Pons (tissue), 1 donor: ENCODE data around the gene MAML2.

Experiments used
- DNase-seq: peaks from one replicate; pipeline ENCODE4 v3.0.0-alpha.2; 2016; ENCODE audit warnings: low spot score

The MAML2 gene

GRCh38 chr11:96213500-96213899 lies 129.5 kb downstream of the MAML2 start:
- no peak for DNase-seq

- DNase-seq: no peak
These were observed 131.6 kb downstream of the MAML2 start for GRCh38 chr11:96211436-96211835.

- peak; percentile 76 for DNase-seq
These were observed 135.2 kb downstream of the MAML2 start for GRCh38 chr11:96207459-96208449.

- DNase-seq: no peak
These were observed 136.0 kb downstream of the MAML2 start for GRCh38 chr11:96206955-96207354.

- DNase-seq: no peak
These were observed 137.6 kb downstream of the MAML2 start for GRCh38 chr11:96205460-96205809.

- DNase-seq: no peak
These were observed 138.1 kb downstream of the MAML2 start for GRCh38 chr11:96204721-96205459.

- no peak for DNase-seq
These were observed 138.7 kb downstream of the MAML2 start for GRCh38 chr11:96204366-96204659.

GRCh38 chr11:96203567-96204365 lies 139.2 kb downstream of the MAML2 start:
- no peak for DNase-seq

GRCh38 chr11:96200243-96200642 lies 142.8 kb downstream of the MAML2 start:
- DNase-seq: no peak

GRCh38 chr11:96199563-96200025 lies 143.4 kb downstream of the MAML2 start:
- no peak for DNase-seq

- no peak for DNase-seq
These were observed 144.9 kb downstream of the MAML2 start for GRCh38 chr11:96197801-96198701.

- no peak for DNase-seq
These were observed 145.9 kb downstream of the MAML2 start for GRCh38 chr11:96197103-96197502.

GRCh38 chr11:96196181-96196662 lies 146.8 kb downstream of the MAML2 start:
- DNase-seq: peak; percentile 78

- DNase-seq: no peak
These were observed 147.3 kb downstream of the MAML2 start for GRCh38 chr11:96195671-96196070.

- DNase-seq: no peak
These were observed 148.2 kb downstream of the MAML2 start for GRCh38 chr11:96194581-96195374.

GRCh38 chr11:96193745-96194443 lies 149.1 kb downstream of the MAML2 start:
- DNase-seq: no peak

- no peak for DNase-seq
These were observed 151.2 kb downstream of the MAML2 start for GRCh38 chr11:96191752-96192151.

GRCh38 chr11:96189351-96189750 lies 153.6 kb downstream of the MAML2 start:
- DNase-seq: no peak

- DNase-seq: peak; percentile 56
These were observed 154.6 kb downstream of the MAML2 start for GRCh38 chr11:96188243-96189006.
